ENCODE results near the gene IFI6.
"Not testable (repeated sequence)": the region's sequence is repeated elsewhere in the genome, so short reads cannot be mapped to it uniquely, and the experiment has no call there.

Gene IFI6, protein sequence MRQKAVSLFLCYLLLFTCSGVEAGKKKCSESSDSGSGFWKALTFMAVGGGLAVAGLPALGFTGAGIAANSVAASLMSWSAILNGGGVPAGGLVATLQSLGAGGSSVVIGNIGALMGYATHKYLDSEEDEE

DNA sequence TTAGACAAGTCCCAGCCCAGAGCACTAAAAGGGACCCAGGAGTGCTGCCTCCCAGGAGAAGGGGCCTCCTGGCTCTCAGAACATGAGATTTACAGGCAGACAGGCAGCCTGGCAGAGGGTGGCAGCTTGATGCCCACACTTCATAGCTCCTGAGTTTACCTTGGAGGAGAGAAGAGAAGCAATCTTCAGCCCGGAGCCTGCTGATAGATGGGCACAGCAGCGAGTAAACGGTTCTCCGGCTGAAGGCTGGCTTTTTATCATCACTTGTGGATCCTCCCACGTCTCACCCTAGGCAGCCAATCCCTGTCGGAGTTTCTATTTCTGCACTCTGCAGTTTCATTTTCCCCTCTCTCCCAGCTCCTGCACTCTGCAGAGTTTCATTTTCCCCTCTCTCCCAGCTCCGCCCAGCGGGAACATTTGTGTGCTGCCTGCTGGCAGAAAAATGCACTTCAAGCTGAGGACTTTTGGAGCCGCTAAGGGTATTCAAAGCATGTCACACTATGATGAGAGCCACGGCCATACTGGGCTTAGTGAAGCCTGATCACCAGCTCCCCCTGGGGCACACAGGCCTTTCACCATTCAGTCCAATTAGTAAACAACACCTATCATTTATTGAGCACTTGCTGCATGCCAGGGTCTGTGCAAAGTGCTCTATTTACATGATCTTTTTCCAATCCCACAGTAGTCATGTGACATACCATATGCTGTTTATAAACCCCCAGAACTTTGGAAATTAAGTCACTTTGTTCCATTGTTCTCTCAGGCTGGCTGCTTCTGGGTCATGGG is at the start of gene IFI6:
IFI6 (minus strand) TSS at position 229 of the 786 bp plus-strand sequence. CDS start 2,878 bp downstream, outside the sequence.
- peak; percentile 82 for DNase-seq (ENCODE audit: low spot score)

DNA sequence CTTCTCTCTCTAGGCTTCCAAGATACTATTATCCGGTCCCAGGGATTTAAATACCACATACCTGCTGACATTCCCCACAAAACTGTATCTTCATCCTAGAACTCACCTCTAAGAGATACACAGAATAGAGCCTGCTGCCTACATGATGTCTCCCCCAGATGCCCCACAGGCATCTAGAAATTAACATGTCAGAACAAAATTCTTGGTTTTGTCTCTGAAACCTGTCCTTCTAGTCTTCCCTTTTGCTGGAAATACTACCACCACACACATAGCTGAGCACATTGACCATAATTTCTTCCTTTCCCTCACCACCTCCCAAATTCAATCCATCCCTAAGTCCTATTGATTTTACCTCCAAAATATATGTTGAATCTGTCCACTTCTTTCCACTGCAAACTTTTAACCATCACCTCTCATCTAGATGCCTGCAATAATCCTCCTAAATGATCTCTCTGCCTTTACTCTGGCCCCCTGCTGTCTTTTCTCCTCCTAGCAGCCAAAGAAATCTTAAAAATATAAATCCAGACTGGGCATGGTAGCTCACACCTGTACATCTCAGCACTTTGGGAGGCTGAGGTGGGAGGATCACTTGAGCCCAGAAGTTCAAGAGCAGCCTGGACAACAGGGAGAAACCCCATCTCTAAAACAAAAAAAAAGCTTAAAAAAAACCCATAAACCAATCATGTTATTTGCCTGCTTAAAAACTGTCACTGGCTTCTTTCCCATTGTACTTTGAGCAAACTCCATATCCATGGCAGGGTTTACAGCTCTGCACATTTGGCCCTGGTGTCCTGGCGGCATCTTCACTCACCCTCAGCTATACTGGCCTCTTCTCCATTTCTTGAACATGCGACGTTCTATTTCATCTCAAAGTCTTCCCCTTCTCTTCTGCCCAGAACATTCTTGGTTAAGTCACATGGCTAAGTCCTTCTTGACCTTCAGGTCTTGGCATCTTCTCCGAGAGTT is 47.6 kb upstream of the IFI6 start:
- peak; percentile 3 for DNase-seq (ENCODE audit: low spot score)

DNA sequence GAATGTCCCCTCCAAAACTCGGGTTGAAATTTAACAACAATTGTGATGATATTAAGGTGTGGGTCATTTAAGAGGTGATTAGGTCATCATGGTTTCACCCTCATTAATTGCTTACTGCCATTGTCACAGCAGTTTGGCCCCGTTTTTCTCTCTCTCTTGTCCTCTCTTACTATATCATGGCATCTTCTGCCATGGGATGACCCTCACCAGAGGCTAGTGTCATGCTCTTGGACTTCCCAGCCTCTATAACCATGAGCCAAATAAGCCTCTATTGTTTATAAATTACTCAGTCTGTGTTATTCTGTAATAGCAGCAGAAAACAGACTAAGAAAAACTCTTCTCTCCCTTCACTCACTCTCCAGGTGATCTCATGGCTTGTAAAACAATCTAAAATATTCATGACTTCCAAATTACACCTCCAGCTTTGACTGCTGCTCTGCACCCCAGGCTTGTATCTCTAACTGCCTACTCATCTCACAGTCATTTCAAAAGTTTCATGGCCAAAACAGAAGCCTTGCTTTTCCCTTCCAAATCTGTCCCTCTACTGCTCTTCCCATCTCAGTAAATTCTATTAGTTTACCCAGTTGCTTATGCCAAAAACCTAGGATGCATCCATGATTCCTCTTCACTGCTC is 44.4 kb upstream of the IFI6 start:
- DNase-seq (ENCODE audit: low spot score): no peak

DNA sequence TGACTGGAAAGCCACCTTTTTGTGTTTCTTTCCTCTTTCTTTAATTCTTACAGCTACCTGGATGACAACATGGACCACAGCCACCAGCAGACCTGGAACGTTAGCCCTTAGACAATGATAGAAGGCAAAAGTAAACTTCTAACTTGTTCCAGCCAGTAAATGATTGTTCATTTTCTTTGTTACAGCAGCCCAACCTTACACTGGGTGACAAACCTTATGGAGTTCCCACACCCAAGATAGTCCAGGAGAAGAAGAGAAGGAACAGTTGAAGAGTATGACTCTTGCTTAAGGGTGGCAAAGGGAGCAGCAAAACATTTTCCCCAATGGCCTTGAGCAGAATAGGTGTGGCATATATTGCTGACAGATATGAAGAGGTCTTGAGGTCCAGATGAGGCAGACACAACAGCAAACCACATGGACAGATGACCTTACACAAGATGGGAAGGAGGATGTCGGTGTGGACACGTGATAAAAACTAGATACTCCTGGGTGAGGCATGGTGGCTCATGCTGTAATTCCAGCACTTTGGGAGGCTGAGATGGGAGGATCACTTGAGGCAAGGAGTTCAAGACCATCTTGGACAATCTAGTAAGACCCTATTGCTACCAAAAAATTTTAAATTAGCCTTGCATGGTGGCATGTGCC is 42.0 kb upstream of the IFI6 start:
- no peak for DNase-seq (ENCODE audit: low spot score)

DNA sequence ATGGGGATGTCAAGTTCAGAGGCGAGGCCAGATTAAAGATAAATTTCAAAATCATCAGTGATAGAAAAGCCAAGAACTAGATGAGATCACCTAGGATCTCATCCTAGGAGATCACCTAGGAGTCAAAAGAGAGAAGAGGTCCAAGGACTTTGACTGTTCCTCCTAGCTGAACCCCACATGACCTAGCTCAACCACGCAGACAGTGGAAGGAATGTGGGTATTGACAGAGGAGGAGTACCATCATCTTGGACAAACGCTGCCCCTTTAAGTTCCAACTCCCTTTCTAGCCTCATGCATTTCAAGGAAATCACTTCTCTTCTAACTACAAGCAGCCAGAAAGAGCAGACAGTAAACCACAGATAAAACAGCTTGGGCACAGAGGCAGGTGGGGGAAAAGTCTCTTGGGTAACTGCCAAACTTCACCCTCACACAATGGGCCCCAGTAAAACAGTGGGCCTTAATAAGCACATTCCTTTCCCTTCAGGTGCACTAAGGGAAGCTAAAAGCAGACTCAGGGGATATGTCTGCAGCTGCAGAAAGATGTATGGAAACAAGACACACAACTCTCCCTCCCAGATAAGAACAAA is 41.2 kb upstream of the IFI6 start:
- DNase-seq (ENCODE audit: low spot score): no peak

DNA sequence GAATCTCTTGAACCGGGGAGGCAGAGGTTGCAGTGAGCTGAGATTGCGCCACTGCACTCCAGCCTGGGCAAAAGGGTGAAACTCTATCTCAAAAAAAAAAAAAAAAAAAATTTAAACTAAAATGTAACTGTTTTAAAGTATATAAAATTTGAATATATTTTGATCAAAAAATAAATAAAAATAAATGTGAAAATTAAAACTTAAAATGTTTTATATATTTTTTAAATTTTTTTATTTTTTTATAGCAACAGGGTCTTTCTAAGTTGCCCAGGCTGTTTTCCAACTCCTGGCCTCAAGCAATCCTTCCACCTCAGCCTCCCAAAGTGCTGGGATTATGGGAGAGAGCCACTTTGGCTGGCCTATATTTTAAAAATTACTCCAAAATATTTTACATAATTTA is 38.6 kb upstream of the IFI6 start:
- no peak for DNase-seq (ENCODE audit: low spot score)

DNA sequence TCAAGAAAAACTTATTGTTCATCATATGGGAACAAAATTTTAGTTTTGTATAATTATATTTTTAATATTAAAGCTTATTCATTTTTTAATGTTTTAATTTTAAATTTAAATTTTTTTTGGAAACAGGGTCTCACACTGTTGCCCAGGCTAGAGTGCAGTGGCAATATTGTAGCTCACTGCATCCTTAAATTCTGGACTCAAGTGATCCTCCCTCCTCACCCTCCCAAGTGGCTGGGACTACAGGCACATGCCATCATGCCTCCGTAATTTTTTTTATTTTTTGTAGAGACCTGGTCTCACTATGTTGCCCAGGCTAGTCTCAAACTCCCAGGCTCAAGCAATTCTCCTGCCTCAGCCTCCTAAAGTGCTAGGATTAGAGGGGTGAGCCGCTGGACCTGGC is 33.6 kb upstream of the IFI6 start:
- no peak for DNase-seq (ENCODE audit: low spot score)

DNA sequence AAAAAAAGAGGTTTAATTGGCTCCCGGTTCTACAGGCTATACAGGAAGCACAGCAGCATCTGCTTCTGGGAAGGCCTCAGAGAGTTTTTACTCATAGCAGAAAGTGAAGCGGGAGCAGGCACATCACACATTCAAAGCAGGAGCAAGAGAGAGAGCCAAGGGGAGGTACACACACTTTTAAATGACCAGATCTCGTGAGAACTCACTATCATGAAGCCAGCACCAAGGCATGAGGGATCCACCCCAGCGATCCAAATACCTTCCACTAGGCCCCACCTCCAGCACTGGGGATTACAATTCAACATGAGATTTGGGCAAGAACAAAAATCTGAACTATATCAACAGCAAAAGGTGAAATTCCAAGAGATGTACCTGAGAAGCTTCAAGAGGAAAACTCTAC is 33.0 kb upstream of the IFI6 start:
- no peak for DNase-seq (ENCODE audit: low spot score)

DNA sequence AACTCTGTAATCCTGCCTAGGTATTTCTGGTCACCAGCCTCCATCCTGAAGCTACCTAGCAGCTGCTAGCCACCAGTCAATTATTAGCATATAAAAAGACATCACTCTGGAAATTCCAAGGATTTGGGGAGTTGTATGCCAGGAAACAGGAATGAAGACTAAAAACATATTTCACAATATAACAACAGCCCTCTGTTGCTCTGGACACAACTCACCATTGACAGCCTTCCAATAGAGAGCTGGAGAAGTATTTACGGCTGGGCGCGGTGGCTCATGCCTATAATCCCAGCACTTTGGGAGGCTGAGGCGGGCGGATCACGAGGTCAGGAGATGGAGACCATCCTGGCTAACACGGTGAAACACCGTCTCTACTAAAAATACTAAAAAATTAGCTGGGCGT is 24.8 kb upstream of the IFI6 start:
- DNase-seq (ENCODE audit: low spot score): not testable (repeated sequence)

DNA sequence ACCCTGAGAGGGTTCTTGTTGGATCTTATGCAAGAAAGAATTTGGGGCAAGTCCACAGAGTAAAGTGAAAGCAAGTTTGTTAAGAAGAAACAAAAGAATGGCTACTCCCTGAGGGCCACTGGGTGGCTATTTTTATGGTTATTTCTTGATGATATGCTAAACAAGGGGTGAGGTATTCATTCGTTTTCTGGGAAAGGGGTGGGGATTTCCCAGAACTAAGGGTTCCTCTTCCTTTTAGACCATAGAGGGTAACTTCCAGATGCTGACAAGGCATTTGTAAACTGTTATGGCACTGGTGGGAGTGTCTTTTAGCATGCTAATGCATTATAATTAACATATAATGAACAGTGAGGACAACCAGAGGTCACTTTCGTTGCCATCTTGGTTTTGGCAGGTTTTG is 18.2 kb upstream of the IFI6 start:
- no peak for DNase-seq (ENCODE audit: low spot score)

DNA sequence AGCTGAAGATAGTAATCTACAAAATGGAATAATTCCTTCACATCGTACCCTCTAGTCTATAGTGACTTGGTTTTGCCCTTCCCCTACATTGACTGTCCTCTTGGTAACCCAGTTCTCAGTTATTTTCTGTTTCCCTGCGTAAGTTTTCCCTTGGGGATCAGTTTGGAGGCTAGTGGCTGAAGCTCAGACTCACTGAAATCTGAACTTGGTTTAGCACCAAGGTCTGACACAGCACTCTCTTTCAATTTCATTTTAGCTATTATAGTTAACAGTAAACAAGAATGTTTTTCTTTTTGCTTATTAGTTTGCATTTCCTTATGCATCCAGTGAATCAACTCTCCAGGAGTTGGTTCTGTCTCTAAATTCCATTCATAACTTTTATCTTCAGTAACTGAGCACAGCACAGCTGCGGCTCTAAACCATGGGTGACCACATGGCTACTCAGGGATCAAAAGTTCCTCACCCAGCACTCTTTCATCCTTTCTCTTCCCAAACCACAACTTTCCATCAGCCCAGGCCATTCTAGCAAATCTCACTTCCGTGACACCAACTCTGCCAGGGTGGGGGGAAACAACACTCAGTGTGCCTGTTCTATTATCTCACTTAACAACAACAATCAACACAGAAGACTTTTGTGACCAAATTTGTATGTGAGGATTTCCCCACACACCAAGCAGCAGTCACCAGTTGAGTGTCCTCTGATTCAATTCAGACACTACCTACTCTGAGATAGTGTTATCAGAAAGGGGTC is 17.6 kb upstream of the IFI6 start:
- DNase-seq (ENCODE audit: low spot score): no peak

DNA sequence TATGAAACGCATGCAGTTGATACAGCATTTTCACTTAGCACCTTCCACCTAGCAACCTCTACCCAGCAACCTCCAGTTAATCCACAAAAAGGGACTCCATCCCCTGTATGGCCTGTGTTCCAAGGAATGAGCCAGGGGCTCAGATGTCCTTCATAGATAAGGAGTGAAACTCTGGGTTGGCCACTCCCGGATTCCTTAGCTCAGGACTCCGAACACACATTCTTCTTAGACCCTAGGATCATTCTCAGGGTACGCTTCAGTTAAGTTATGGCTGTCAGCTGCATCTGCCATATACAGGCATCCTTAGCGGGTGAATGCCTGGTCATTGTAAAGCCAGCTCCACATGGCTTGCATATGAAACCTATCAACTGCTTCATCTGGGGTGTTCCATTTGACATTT is 15.9 kb upstream of the IFI6 start:
- DNase-seq (ENCODE audit: low spot score): no peak

DNA sequence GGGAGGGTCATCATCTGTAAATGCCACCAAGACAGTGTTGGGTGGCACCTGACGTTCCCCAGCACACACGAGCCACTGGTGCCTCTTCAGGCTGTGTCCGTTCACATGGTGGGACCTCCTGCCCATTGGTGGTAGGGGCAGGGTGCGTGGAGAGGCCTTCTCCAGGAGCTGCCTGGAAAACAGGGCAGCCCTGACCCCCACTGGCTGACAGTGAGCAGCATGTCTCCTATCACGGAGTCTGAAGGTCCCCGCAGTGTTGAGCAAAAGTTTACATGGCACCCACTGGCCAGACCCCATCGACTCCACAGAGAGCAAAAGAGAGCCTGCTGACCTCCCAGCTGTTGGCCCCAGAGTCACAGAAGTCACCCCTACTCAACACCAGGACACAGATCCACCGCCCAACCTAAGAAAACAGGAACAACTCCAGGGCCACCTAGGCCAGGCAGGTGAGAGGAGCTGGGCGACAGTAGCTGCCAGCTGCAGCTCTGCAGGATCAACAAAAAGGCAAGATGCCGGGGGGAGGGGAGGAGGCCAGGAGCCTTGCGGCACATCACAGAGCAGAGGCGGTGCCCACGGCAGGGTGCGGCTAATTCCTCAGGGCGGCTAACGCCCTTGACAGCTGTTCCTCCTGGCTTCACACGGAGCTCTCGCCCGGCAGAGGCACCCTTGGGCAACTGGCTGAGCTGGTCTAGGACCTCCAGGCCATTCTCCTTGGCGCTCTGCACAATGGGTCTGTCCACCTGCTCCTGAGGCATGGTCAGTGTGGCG is 14.4 kb upstream of the IFI6 start:
- DNase-seq (ENCODE audit: low spot score): no peak

DNA sequence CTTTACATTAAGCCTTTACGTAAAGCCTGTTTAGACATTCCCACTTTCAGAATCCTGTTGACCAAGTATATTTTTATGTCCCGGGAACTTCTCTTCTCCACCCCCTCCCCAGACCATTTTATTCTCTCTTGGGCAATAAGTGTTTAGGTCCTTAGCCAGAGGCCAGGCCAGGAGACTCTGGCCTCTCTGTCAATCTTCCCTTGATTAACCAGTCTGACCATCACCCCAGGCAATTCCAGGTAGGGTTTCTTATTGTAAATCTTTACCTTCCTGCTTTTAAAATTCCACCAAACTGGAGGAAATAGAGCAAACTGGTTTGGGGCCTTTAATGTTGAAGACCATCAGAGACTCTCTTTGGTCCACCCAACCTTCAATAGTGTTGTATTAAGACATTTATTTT is 12.2 kb upstream of the IFI6 start:
- no peak for DNase-seq (ENCODE audit: low spot score)

DNA sequence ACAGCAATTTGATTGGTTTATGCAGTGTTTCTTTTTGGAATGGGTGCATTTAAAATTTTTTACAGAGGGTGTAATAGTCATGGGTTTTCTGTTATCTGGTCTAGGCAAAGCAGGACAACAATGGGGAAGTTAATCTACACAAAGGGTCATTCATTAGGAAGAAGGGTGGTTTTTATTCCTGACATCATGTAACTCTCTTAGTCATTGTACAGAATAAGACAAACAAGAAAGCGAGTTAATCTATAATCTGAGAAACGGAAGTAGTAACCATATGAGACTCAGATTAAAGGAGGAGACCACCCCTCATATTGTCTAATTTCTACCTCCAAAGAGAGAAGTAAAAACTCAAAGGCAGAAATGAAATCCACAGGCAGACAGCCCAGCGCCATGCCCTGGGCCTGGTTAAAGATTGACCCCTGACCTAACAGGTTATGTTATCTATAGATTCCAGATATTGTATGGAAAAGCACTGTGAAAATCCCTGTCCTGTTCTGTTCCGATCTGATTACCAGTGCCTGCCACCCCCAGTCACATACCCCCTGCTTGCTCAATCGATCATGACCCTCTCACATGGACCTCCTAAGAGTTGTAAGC is 10.5 kb upstream of the IFI6 start:
- DNase-seq (ENCODE audit: low spot score): no peak

DNA sequence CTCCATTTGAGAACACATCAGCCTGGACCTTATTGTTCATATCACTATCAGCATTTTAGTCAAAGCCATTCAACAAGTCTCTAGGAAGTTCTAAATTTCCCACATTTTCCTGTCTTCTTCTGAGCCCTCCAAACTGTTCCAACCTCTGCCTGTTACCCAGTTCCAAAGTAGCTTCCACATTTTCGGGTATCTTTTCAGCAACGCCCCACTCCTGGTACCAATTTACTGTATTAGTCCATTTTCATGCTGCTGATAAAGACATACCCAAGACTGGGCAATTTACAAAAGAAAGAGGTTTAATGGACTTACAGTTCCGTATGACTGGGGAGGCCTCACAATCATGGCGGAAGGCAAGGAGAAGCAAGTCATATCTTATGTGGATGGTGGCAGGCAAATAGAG is 9.6 kb upstream of the IFI6 start:
- DNase-seq (ENCODE audit: low spot score): not testable (repeated sequence)

DNA sequence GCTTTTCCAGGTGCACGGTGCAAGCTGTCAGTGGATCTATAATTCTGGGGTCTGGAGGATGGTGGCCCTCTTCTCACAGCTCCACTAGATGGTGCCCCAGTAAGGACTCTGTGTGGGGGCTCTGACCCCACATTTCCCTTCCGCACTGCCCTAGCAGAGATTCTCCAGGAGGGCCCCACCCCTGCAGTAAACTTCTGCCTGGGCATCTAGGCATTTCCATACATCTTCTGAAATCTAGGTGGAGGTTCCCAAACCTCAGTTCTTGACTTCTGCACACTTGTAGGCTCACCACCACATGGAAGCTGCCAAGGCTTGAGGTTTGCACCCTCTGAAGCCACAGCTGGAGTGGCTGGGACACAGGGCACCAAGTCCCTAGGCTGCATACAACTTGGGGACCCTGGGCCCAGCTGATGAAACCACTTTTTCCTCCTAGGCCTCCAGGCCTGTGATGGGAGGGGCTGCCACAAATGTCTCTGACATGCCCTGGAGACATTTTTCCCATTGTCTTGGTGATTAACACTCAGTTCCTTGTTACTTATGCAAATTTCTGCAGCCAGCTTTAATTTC is 8.3 kb upstream of the IFI6 start:
- DNase-seq (ENCODE audit: low spot score): not testable (repeated sequence)

DNA sequence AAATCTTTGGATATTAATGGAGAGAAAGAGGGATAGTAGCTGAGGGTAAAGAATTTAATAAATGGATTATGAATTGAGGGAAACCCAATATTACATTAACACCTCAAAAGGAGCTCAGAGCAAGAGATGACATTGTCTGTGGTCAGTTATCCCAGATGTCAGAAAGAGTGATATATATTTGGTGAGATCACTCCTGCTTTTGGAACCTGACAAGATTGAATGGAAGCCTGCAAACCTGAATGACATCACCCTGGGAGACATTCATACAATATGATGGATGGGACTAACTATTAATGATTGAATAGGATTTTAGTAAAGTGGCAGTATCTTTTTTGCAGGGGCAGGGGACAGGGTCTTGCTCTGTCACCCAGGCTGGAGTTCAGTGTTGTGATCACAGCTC is 6.8 kb upstream of the IFI6 start:
- DNase-seq (ENCODE audit: low spot score): no peak

DNA sequence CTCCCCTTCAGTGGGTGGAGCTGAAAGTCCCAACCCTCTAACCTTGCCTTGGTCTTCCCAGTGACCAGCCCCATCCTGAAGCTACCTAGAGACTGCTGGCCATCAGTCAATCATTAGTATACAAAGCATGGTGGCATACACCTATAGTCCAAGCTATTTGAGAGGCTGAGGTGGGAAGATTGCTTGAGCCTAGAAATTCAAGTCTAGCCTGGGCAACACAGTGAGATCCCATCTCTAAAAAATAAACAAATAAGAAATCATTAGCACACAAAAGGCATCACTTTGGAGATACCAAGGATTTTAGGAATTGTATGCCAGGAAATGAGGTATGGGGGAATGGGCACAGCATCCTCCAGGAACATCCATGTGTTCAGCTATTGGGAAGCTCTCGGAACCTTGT is 4.4 kb upstream of the IFI6 start:
- DNase-seq (ENCODE audit: low spot score): no peak

Data from CD4-positive, alpha-beta T cell treated with Interleukin-15 for 4 hours (primary cell).